GM23338 (cell line): ENCODE measurements around the gene ZNF365.

Experiments used
- CTCF ChIP-seq, 2 experiments: fragments of 200-600 bp in 1 of 2; sonication (generic) in 1 of 2; conservative IDR thresholded peaks; 2 replicates each; pipeline versions ENCODE4 v1.5.1 to v1.6.1; 2016 to 2017; ENCODE audit warnings: antibody characterized with exemption in 2 of 2, low read depth in 2 of 2, mild to moderate bottlenecking in 2 of 2, moderate library complexity in 1 of 2
- ETS1 ChIP-seq: IDR thresholded peaks from 2 replicates; pipeline ENCODE4 v1.6.1; 2016; ENCODE audit warnings: antibody characterized with exemption
- POLR2AphosphoS5 ChIP-seq: IDR thresholded peaks from 2 replicates; pipeline ENCODE4 v1.6.1; 2016; ENCODE audit warnings: antibody characterized with exemption, low read depth
- REST ChIP-seq: IDR thresholded peaks from one replicate; pipeline ENCODE4 v1.6.1; 2018; ENCODE audit warnings: antibody characterized with exemption; ENCODE audit not compliant: unreplicated experiment

GRCh38 chr10:62327885-62328284, 46.3 kb upstream of the ZNF365 start:
- TF ChIP-seq CTCF (conservative IDR thresholded peaks at IDR 0.05; ENCODE audit: low read depth in 2 of 2) (no peak), ETS1 (no peak), REST (no peak), POLR2AphosphoS5 (no peak)
